Measurements from ENCODE around the gene C10orf71. TPM values are rescaled to one million over a fixed set of nuclear protein-coding genes. Genes with fewer than 3 reads are reported as not detected.

C10orf71 gene
- total and polyA plus RNA-seq, 2 donors from 2014 or later, result 0.28 TPM; not detected in 1

DNA sequence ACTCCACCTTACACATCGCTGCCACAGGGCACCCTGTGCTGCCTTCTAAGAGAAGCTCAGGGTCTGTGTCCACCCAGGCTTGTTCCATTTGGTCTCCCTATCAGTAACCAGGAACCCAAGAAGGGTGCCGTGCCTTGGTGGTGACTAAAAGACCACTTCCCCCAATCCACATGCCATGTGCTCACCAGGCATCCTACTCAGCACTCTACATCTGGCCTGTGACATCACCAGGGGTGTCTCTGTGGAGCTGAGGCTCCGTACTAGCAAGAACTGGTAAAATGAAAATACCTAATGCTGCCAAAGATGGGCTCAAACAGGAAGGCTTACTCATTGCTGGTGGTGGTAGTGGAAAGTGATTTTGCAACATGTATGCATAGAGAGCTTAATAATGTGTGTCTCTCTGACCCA lies 19.0 kb upstream of the C10orf71 start:
- Histone ChIP-seq H3K9ac (ENCODE audit: low read length in 3 of 3) (no peak overlapping the region), H3K4me1 (ENCODE audit: control insufficient read depth in 2 of 3, insufficient read depth in 2 of 3, low read depth in 1 of 3, low read length in 3 of 3) (no peaks in the 10 kb centered on the region), H3K4me3 (ENCODE audit: low read length in 3 of 3) (no peak overlapping the region), H3K27ac (ENCODE audit: low read depth in 2 of 2, low read length in 2 of 2) (no peak overlapping the region), H3K36me3 (ENCODE audit: control insufficient read depth in 2 of 3, insufficient read depth in 3 of 3, low read length in 3 of 3) (no peaks in the 10 kb centered on the region), H3K9me3 (ENCODE audit: control insufficient read depth in 2 of 3, insufficient read depth in 1 of 3, low read length in 3 of 3) (no peaks in the 10 kb centered on the region), H3K27me3 (ENCODE audit: control insufficient read depth, insufficient read depth, low read length) (no peaks in the 10 kb centered on the region)
- DNase-seq (no peak), FAIRE-seq (no peak)
- intact Hi-C loops (cut with DNase I), result no loop called here
- TF ChIP-seq, protein P1, sequence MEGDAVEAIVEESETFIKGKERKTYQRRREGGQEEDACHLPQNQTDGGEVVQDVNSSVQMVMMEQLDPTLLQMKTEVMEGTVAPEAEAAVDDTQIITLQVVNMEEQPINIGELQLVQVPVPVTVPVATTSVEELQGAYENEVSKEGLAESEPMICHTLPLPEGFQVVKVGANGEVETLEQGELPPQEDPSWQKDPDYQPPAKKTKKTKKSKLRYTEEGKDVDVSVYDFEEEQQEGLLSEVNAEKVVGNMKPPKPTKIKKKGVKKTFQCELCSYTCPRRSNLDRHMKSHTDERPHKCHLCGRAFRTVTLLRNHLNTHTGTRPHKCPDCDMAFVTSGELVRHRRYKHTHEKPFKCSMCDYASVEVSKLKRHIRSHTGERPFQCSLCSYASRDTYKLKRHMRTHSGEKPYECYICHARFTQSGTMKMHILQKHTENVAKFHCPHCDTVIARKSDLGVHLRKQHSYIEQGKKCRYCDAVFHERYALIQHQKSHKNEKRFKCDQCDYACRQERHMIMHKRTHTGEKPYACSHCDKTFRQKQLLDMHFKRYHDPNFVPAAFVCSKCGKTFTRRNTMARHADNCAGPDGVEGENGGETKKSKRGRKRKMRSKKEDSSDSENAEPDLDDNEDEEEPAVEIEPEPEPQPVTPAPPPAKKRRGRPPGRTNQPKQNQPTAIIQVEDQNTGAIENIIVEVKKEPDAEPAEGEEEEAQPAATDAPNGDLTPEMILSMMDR (IDR thresholded peaks at IDR 0.05; ENCODE audit: borderline replicate concordance, extremely low read depth, insufficient read depth), result no peak

DNA sequence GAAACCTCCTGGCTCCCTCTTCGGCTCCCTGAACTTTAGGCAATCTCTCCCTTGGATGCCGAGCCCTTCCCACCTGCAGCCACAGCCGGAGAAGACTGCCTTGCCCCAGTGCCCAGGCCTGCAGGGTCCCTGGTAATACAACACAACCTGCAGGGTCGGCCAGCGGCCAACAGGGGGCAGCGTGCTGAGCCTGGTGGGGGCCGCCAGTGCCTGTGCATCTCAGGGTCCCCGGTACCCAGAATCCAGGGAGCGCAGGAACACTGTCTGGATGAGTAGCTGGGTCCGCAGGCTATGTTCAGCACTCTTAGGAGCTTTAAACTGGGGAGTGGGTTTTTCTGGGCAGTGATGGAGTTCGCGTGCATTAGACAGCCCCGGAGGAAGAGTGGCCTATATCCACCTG lies 17.5 kb upstream of the C10orf71 start:
- Histone ChIP-seq H3K27ac (ENCODE audit: low read depth in 2 of 2, low read length in 2 of 2) (no peak overlapping the region), H3K4me3 (ENCODE audit: low read length in 3 of 3) (no peak overlapping the region), H3K9ac (ENCODE audit: low read length in 3 of 3) (no peak overlapping the region), H3K27me3 (ENCODE audit: control insufficient read depth, insufficient read depth, low read length) (no peaks in the 10 kb centered on the region), H3K36me3 (ENCODE audit: control insufficient read depth in 2 of 3, insufficient read depth in 3 of 3, low read length in 3 of 3) (no peaks in the 10 kb centered on the region), H3K9me3 (ENCODE audit: control insufficient read depth in 2 of 3, insufficient read depth in 1 of 3, low read length in 3 of 3) (no peaks in the 10 kb centered on the region), H3K4me1 (ENCODE audit: control insufficient read depth in 2 of 3, insufficient read depth in 2 of 3, low read depth in 1 of 3, low read length in 3 of 3) (no peaks in the 10 kb centered on the region)
- TF ChIP-seq, protein P1 (IDR thresholded peaks at IDR 0.05; ENCODE audit: borderline replicate concordance, extremely low read depth, insufficient read depth), result no peak
- FAIRE-seq (no peak), DNase-seq (no peak)
- intact Hi-C loops (cut with DNase I), result no loop called here

DNA sequence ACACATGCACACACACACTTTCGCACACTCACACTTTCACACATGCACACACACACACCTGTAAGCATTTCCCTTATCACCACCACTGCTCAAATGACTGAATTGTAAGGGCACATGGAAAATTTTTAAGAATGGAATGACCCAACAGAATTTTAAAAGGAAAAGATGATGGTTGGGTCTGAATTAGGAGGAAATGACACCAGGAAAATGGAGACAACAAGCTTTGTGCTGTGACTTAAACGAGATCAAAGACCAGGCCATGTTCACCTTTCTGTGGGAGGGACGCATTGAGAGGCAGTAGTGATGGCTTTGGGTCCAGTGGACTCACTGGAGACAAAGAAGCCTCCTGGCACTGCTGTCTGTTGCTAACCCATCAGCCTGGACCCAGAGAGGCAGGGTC lies 16.7 kb upstream of the C10orf71 start:
- Histone ChIP-seq H3K4me1 (ENCODE audit: control insufficient read depth in 2 of 3, insufficient read depth in 2 of 3, low read depth in 1 of 3, low read length in 3 of 3) (no peaks in the 10 kb centered on the region), H3K9ac (ENCODE audit: low read length in 3 of 3) (no peak overlapping the region), H3K27me3 (ENCODE audit: control insufficient read depth, insufficient read depth, low read length) (no peaks in the 10 kb centered on the region), H3K9me3 (ENCODE audit: control insufficient read depth in 2 of 3, insufficient read depth in 1 of 3, low read length in 3 of 3) (no peaks in the 10 kb centered on the region), H3K4me3 (ENCODE audit: low read length in 3 of 3) (no peak overlapping the region), H3K27ac (ENCODE audit: low read depth in 2 of 2, low read length in 2 of 2) (no peak overlapping the region), H3K36me3 (ENCODE audit: control insufficient read depth in 2 of 3, insufficient read depth in 3 of 3, low read length in 3 of 3) (no peaks in the 10 kb centered on the region)
- intact Hi-C loops (cut with DNase I), result no loop called here
- DNase-seq (peak in 1 of 5 donors; percentile 12), FAIRE-seq (no peak)
- TF ChIP-seq, protein P1 (IDR thresholded peaks at IDR 0.05; ENCODE audit: borderline replicate concordance, extremely low read depth, insufficient read depth), result no peak

DNA sequence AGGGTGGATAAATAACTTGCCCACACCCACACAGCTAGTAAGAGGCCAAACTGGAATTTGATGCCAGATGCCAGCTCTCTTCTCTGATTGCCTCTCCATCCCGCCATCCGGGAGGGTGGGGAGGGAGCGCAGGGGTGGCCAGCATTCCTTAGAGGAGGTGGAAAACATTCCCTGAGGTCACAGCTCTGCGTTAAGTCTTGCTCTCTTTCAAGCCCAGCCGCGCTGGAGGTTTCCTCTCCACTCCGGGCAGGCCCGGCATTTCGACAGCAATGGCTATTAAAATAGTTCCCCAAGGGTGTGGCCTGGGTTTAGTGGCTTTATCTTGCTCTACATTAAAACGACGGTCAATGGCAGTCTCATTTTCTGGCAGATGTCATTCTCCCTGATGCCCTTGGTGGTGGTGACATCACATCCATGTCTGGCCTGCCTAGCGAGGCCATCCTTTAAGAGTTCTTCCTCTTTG lies 16.1 kb upstream of the C10orf71 start:
- Histone ChIP-seq H3K27me3 (ENCODE audit: control insufficient read depth, insufficient read depth, low read length) (no peaks in the 10 kb centered on the region), H3K9me3 (ENCODE audit: control insufficient read depth in 2 of 3, insufficient read depth in 1 of 3, low read length in 3 of 3) (no peaks in the 10 kb centered on the region), H3K4me3 (ENCODE audit: low read length in 3 of 3) (no peak overlapping the region), H3K36me3 (ENCODE audit: control insufficient read depth in 2 of 3, insufficient read depth in 3 of 3, low read length in 3 of 3) (no peaks in the 10 kb centered on the region), H3K27ac (ENCODE audit: low read depth in 2 of 2, low read length in 2 of 2) (no peak overlapping the region), H3K4me1 (ENCODE audit: control insufficient read depth in 2 of 3, insufficient read depth in 2 of 3, low read depth in 1 of 3, low read length in 3 of 3) (no peaks in the 10 kb centered on the region), H3K9ac (ENCODE audit: low read length in 3 of 3) (no peak overlapping the region)
- intact Hi-C loops (cut with DNase I), result no loop called here
- TF ChIP-seq, protein P1 (IDR thresholded peaks at IDR 0.05; ENCODE audit: borderline replicate concordance, extremely low read depth, insufficient read depth), result no peak
- FAIRE-seq (no peak), DNase-seq (peak in 4 of 5 donors; percentile 34 to 70 (median 42))
